ENCODE measurements around the gene YY2.
A peak's percentile ranks its signal among the peaks of the same experiment; 100 is the strongest.

The YY2 gene

GRCh38 chrX:21905313-21905712 is 49.5 kb downstream of the YY2 start:
- no peak overlapping the region for H3K4me3 ChIP-seq (ENCODE audit: low read length)
- TF ChIP-seq CTCF (conservative IDR thresholded peaks at IDR 0.05; ENCODE audit: low read length), result no peak
- no peak for DNase-seq (ENCODE audit: low read depth)

- TF ChIP-seq CTCF (conservative IDR thresholded peaks at IDR 0.05; ENCODE audit: low read length), result no peak
- no peak overlapping the region for H3K4me3 ChIP-seq (ENCODE audit: low read length)
- no peak for DNase-seq (ENCODE audit: low read depth)
Observed at GRCh38 chrX:21905953-21906352, 50.2 kb downstream of the YY2 start.

- peak; percentile 65 for DNase-seq (ENCODE audit: low read depth)
- no peak overlapping the region for H3K4me3 ChIP-seq (ENCODE audit: low read length)
- no peak for TF ChIP-seq CTCF (conservative IDR thresholded peaks at IDR 0.05; ENCODE audit: low read length)
Observed at GRCh38 chrX:21907260-21907659, 51.5 kb downstream of the YY2 start.
